Stimulated activated CD8-positive, alpha-beta memory T cell treated with anti-CD3 and anti-CD28 coated beads, Interleukin-12 subunit alpha, Interleukin-12 subunit beta, amount 100 ng/mL, for 4 hours (primary cell): ENCODE measurements around the gene DIS3L.
"Not testable (repeated sequence)": the region's sequence is repeated elsewhere in the genome, so short reads cannot be mapped to it uniquely, and the experiment has no call there.

Experiments used
- DNase-seq: peaks from one replicate; pipeline ENCODE4 v3.0.0-alpha.2; 2020; ENCODE audit warnings: low read depth

Gene DIS3L

GRCh38 chr15:66278056-66278455 lies 15.3 kb upstream of the DIS3L start:
- DNase-seq, result no peak

DNA sequence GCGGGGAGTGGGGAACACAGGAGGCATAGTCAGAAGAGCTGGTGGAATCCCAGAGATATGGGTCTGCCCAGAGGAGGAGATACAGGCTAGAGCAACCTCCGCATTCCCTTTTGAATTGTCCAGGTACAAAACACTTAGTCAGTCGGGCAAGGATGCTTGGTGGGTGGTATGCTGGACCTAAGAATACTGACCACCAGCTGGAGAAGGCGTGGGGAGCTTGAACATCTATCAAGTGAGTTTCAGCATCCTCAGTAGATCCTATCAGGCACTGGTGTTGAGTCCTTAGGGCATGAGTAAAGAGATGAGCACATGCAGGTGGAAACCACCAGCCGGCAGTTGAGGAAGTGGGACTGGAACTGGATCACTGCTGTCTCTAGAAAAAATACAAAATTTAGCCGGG lies 14.7 kb upstream of the DIS3L start:
- DNase-seq, result no peak

DNA sequence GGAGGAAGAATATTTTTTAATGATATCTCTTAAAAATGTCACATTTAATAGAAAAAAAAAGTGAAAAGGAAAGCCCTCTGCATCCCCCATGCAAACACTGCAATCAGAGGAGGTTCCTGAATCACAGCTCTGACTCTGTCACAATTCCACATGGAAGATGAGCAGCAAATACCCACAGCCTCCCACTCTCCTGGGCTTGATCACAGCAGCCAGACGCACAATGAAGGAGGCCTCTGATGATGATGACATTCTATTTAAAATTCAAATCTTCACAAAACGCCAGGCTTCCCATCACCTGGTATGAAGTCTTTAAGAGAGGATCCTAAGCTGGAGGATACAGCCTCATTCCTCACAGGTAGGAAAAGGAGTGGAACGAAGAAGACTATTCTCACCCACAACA lies 9.1 kb upstream of the DIS3L start:
- no peak for DNase-seq

DNA sequence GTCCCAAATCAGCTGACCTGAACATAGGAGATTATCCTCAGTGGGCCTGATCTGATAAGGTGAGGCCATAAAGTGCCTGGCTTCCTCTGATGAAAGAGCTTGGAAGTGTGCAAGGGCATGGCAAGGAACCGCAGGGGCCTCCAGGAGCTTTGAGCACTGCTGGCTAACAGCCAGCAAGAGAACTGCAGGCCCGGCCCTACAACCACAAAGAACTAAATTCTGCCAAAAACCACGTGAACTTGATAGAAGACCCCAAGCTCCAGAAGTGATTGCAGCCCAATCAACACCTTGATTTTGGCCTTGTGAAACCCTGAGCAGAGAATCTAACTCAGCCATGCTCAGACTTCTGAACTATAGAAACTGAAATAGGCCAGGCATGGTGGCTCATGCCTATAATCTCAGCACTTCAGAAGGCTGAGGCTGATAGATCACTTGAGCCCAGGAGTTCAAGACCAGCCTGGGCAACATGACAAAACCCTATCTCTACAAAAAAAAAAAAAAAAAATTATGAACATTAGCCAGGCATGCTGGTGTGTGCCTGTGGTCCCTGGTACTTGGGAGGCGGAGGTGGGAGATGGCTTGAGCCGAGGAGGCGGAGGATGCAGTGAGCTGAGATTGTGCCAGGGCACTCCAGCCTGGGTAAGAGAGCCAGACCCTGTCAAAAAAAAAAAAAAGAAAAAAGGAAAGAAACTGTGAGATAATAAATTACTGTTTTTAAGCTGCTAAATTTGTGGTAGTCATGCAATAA lies 7.7 kb upstream of the DIS3L start:
- DNase-seq, result no peak

- no peak for DNase-seq
Measured at GRCh38 chr15:66287461-66288057, 5.8 kb upstream of the DIS3L start.

DNA sequence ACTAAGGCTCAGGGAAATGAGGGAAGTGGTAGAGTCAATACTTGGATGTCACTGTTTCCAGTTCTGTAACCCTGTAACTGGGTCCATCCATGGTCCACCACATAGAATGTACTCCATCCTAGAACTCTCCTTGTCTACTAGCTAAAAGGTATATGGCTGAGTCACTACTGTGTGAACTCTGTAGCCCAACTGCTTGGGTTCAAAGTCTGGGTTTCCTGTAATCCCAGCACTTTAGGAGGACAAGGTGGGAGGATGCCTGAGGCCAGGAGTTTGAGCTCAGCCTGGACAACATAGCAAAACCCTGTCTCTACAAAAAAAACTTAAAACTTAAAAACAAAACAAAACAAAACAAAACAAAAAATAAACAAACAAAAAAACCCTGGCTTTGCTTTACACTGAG lies 5.3 kb upstream of the DIS3L start:
- no peak for DNase-seq

- no peak for DNase-seq
Measured at GRCh38 chr15:66288551-66289185, 4.7 kb upstream of the DIS3L start.

DNA sequence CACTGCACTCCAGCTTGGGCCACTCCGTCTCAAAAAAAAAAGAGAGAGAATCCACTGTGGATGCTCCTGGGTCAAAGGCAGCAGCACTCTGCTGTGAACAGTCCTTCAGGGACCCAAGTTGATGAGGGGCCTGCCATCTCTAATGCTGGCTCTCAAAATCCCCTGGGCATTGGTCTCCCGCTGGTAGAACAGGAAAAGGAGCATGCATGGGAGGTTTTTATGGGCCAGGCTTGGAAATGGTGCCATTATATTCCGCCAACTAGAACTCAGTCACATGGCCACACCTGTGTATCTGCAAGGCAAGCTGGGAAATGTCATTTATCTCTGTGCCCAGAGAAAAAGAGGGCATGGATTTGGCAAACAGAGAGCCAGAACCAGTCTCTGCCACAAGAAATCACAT lies 3.4 kb upstream of the DIS3L start:
- no peak for DNase-seq

GRCh38 chr15:66290518-66290917 lies 2.9 kb upstream of the DIS3L start:
- no peak for DNase-seq

DNA sequence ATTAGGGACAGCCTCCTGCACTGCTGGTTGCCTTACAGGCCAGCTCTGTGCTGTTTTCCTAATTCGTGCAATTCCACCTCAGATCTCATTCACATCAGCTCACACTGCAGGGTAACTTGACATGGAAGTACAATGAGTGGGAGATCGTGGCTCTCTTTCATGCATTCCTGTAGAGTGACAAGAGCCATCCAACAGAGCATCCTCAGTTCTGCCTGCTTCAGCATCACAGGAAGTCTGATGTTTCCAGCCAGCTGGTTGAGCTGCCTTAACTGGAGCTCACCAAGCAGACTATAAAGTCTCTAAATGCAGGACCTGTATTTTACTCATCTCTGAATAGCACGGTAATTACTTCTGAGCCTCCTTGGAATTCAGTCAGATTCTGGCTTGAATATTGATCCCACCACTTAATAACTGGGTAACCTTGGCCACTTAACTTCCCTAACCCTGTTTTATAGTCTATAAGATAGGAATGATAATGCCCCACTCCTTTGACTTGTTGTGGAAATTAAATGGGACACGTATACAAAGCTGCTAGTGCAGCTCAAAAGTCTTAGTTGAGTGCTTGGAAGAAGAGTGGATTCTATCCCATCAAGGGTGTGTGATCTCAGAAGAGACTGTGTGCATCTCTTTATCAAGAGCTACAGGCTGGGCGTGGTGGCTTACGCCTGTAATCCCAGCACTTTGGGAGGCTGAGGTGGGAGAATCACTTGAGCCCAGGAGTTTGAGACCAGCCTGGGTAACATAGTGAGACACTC lies 1.4 kb upstream of the DIS3L start:
- no peak for DNase-seq

GRCh38 chr15:66292571-66293418 lies 573 bp upstream of the DIS3L start:
- no peak for DNase-seq

DNA sequence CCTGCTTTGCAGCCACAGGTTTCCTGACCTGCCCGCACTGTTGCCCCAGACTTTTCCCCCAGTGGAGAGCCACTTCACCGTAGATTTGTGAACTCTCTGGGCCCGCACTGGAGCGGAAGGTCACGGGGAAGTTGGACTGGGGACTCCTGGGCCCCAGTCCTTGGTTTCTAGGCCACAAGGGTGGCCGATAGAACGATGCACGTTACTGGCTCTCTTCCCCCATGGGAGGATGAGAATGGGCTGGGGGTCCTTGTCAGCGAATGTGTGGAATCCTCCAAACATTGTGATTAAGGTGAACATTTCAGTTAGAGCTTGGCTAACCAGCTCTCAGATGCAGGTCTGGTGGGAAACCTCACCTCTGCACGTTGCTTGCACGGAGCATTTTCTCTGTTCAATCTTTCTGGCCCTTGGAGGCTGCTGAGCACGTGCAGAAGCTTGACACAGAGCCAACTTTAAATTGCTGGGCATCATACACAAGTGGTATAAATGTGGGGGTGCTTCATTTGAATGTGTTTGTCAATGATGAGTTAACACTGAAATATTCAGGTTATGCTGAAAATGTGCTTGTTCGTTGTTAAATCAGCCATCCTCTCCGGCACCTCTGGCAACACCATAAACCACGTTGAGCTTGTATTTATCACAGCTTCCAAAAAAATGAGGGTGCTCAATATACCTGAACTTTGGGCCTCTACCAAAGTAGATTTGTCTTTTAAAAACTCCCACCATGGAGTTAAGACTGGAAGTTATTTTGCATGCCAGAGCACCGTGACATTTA lies 976 bp downstream of the DIS3L start:
- no peak for DNase-seq

- DNase-seq, result no peak
Measured at GRCh38 chr15:66294932-66295235, 1.5 kb downstream of the DIS3L start.

- DNase-seq, result no peak
Measured at GRCh38 chr15:66296186-66296585, 2.8 kb downstream of the DIS3L start.

DNA sequence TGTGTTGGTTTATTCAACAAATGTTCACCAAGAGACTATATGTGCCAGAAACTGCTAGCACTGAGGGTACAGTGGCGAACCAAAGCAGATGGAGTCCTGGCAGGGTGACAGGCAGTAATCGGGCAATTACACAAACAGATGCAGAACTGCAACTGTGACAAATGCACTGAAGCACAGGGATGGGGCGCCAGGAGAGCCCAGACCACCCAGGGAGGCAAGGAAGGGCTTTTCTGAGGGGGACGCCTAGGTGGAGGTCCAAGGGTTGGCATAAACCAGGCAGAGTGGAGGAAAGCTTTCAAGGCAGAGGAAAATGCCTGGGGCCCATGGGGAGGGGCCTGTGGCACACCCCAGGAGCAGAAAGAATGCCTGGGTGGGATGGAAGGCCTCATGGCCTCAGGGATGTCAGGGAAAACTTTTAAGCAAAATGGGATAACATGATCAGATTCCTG lies 5.5 kb downstream of the DIS3L start:
- DNase-seq, result no peak

GRCh38 chr15:66302489-66303278 lies 9.3 kb downstream of the DIS3L start:
- no peak for DNase-seq

- DNase-seq, result not testable (repeated sequence)
Measured at GRCh38 chr15:66304425-66304824, 11.1 kb downstream of the DIS3L start.

- DNase-seq, result no peak
Measured at GRCh38 chr15:66306381-66306780, 13.0 kb downstream of the DIS3L start.

DNA sequence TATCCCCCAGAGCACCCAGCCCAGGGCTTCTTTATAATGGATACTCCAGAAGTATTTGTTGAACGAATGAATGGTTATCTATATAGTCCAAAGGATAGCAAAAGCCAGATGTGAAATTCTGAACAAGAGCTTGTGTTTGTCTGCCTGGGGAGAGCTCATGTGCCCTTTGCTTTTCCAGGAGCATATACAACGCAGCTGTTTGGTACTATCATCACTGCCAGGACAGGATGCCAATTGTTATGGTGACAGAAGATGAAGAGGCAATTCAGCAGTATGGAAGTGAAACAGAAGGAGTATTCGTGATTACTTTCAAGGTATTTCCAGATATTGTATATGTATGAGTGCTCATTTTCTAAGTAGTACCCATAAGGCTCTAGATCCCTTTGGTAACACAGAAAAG lies 15.2 kb downstream of the DIS3L start:
- DNase-seq, result no peak

DNA sequence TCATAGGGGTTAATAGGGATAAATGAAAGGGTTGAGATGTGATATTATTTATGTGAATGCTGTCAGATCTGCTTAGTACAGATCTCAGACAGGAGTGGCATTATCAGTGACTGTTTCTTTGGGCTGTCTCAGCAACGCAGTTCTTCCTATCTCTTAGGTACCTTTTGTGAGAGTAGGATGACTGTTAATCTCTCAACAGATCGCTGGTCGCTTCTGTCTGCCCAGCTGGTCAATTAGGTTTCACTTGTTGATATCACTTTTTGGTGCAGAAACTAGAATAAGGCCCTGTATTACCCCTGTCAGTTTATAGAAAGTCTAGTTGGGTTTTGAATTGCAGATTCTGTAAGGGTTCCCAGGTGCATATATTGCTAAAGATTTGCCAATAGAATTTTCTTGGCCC lies 16.5 kb downstream of the DIS3L start:
- no peak for DNase-seq
